ENCODE data around the gene C3orf18.

The C3orf18 gene

GRCh38 chr3:50603261-50604109 is 35.9 kb upstream of the C3orf18 start (continued):
- TF ChIP-seq ZNF549 (tag by site-specific recombination; IDR thresholded peaks at IDR 0.05), result no peak

GRCh38 chr3:50602595-50603191 is 35.1 kb upstream of the C3orf18 start:
- H3K9me3 ChIP-seq (ENCODE audit: control insufficient read depth, insufficient read depth, low read depth, low read length), result no peaks in the 10 kb centered on the region
- TF ChIP-seq KLF9 (tag by site-specific recombination; IDR thresholded peaks at IDR 0.05; ENCODE audit: low read depth) (no peak), EGR2 (tag by site-specific recombination; IDR thresholded peaks at IDR 0.05; ENCODE audit: low read depth) (no peak), ZNF175 (tag by site-specific recombination; IDR thresholded peaks at IDR 0.05) (no peak), ZNF544 (tag by site-specific recombination; IDR thresholded peaks at IDR 0.05) (no peak), ZNF366 (tag by site-specific recombination; conservative IDR thresholded peaks at IDR 0.05) (no peak), YY1 (tag by site-specific recombination; IDR thresholded peaks at IDR 0.05) (no peak), PRDM1 (tag by site-specific recombination; IDR thresholded peaks at IDR 0.05) (no peak), CTCF (tag by site-specific recombination; IDR thresholded peaks at IDR 0.05) (no peak)
- TF ChIP-seq, protein P1, sequence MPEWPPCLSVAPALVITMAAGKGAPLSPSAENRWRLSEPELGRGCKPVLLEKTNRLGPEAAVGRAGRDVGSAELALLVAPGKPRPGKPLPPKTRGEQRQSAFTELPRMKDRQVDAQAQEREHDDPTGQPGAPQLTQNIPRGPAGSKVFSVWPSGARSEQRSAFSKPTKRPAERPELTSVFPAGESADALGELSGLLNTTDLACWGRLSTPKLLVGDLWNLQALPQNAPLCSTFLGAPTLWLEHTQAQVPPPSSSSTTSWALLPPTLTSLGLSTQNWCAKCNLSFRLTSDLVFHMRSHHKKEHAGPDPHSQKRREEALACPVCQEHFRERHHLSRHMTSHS (tag by site-specific recombination; IDR thresholded peaks at IDR 0.05), result no peak
- no peak overlapping the region for H3K4me3 ChIP-seq (ENCODE audit: low read depth, low read length)
- H3K36me3 ChIP-seq (ENCODE audit: control insufficient read depth in 2 of 2, insufficient read depth in 1 of 2, low read length in 2 of 2), result peaks cover 0 to 3% of the 10 kb centered on the region in 2 experiments; a peak in 1 of 3 replicates
- no peaks in the 10 kb centered on the region for H3K4me1 ChIP-seq (ENCODE audit: control insufficient read depth, insufficient read depth, low read length)
- no peak overlapping the region for H3K27ac ChIP-seq (ENCODE audit: extremely low read depth, low read depth, low read length)
- ChIA-PET POLR2A (no interaction called here), CTCF (interaction anchor here (0.6 to 1.2 kb wide), 4 partner anchors 9 to 255 kb away, joined by 3 to 5 read pairs (median 3); partner anchors contain the start of gene CISH)

DNA sequence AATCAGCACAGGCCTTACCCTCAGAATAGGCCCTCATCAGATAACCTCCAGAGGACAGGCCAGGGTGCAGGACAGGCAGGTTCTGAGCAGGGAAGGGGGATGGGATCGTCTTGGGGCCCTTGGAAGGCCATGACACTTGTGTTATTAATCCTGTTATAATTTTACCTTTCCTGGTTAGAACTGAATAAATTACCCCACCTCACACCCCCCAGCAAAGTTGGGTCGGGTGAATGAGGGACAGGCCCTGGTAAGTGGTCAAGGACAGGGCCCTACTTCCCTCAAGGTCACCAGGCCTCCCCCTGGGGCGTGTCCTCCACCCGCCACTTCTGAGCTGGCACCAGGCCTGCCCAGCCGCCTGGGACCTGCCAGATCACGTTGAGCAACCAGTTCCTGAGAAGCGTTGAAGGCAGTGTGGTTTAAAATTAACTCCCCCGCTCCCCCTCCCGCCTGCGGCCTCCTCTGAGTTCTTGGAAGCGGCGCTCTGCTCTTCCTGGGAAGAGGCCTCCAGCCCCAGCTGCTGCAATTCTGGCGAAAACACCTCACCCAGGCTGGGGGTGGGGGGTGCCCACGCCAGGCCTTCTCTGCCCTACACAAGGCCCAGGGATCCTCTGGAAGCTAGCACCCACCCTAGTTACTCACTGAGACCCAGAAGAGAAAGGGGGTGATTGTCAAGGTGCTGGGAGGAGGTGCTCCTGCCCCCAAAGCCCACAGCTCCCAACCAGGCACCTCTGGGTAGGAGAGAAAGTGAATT is 33.5 kb upstream of the C3orf18 start:
- Histone ChIP-seq H3K4me1 (ENCODE audit: control insufficient read depth, insufficient read depth, low read length) (no peaks in the 10 kb centered on the region), H3K27ac (ENCODE audit: extremely low read depth, low read depth, low read length) (peak overlapping the region; percentile 29), H3K36me3 (ENCODE audit: control insufficient read depth in 2 of 2, insufficient read depth in 1 of 2, low read length in 2 of 2) (no peaks in the 10 kb centered on the region), H3K9me3 (ENCODE audit: control insufficient read depth, insufficient read depth, low read depth, low read length) (no peaks in the 10 kb centered on the region), H3K4me3 (ENCODE audit: low read depth, low read length) (no peak overlapping the region)
- TF ChIP-seq EGR2 (tag by site-specific recombination; IDR thresholded peaks at IDR 0.05; ENCODE audit: low read depth) (peak; percentile 33; the same call in 1 of the 2 replicates), GLIS1 (tag by site-specific recombination; IDR thresholded peaks at IDR 0.05) (peak; percentile 82), ZSCAN23 (tag by site-specific recombination; IDR thresholded peaks at IDR 0.05) (no peak), ZNF785 (tag by site-specific recombination; IDR thresholded peaks at IDR 0.05) (no peak), ZBTB17 (tag by site-specific recombination; IDR thresholded peaks at IDR 0.05) (0 out of 2 replicates have a peak, but pooled peaks have one; percentile 24), GLI2 (tag by site-specific recombination; IDR thresholded peaks at IDR 0.05; ENCODE audit: borderline replicate concordance, low read depth) (no peak), ZNF571 (tag by site-specific recombination; IDR thresholded peaks at IDR 0.05) (no peak), ZFHX2 (tag by site-specific recombination; conservative IDR thresholded peaks at IDR 0.05) (peak; percentile 40; the same call in 1 of the 2 replicates)
- TF ChIP-seq, protein P2, sequence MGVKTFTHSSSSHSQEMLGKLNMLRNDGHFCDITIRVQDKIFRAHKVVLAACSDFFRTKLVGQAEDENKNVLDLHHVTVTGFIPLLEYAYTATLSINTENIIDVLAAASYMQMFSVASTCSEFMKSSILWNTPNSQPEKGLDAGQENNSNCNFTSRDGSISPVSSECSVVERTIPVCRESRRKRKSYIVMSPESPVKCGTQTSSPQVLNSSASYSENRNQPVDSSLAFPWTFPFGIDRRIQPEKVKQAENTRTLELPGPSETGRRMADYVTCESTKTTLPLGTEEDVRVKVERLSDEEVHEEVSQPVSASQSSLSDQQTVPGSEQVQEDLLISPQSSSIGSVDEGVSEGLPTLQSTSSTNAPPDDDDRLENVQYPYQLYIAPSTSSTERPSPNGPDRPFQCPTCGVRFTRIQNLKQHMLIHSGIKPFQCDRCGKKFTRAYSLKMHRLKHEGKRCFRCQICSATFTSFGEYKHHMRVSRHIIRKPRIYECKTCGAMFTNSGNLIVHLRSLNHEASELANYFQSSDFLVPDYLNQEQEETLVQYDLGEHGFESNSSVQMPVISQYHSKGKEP (tag by site-specific recombination; IDR thresholded peaks at IDR 0.05), result peak; percentile 66
- CTCF ChIA-PET, result no interaction called here
- POLR2A ChIA-PET, result interaction anchor here (1.5 kb wide), 1 partner anchor 11 kb away, joined by 5 read pairs; the partner anchor contains the start of gene CISH

All from HEK293 (cell line).